ENCODE data around the gene ORAI3. TPM values are rescaled to one million over a fixed set of nuclear protein-coding genes. Genes with fewer than 3 reads are reported as not detected.

The ORAI3 gene
- total RNA-seq, 1 experiment from 2014 or later: 10.8 TPM

DNA sequence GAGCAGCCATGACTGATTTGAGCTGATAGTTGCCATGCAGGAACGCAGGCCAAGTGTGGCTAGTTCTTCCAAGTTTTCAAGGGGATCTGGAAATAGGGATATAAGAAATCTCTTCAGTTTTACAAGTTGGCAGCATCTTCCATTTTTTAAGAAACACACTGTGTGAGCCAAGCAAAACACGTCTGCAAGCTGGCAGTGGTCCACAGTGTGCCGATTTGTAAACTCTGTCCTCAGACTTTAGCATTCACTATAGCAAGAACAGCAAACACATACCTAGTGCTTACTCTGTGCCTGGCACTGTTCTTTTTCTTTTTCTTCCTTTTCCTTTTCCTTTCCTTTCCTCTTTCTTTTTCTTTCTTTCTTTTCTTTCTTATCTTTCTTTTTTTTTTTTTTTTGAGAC, 2.9 kb downstream of the ORAI3 start (continued):
- TF ChIP-seq, protein P1, sequence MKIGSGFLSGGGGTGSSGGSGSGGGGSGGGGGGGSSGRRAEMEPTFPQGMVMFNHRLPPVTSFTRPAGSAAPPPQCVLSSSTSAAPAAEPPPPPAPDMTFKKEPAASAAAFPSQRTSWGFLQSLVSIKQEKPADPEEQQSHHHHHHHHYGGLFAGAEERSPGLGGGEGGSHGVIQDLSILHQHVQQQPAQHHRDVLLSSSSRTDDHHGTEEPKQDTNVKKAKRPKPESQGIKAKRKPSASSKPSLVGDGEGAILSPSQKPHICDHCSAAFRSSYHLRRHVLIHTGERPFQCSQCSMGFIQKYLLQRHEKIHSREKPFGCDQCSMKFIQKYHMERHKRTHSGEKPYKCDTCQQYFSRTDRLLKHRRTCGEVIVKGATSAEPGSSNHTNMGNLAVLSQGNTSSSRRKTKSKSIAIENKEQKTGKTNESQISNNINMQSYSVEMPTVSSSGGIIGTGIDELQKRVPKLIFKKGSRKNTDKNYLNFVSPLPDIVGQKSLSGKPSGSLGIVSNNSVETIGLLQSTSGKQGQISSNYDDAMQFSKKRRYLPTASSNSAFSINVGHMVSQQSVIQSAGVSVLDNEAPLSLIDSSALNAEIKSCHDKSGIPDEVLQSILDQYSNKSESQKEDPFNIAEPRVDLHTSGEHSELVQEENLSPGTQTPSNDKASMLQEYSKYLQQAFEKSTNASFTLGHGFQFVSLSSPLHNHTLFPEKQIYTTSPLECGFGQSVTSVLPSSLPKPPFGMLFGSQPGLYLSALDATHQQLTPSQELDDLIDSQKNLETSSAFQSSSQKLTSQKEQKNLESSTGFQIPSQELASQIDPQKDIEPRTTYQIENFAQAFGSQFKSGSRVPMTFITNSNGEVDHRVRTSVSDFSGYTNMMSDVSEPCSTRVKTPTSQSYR (CRISPR knock-in tag; IDR thresholded peaks at IDR 0.05): no peak
- no peak for TF ChIP-seq ESRRA (CRISPR knock-in tag; IDR thresholded peaks at IDR 0.05; ENCODE audit: borderline replicate concordance)
- no peak for TF ChIP-seq CDX4 (CRISPR knock-in tag; IDR thresholded peaks at IDR 0.05; ENCODE audit: borderline replicate concordance)
- no peak for TF ChIP-seq ZNF263 (CRISPR knock-in tag; IDR thresholded peaks at IDR 0.05; ENCODE audit: low read depth)
- no peak for TF ChIP-seq E2F5 (CRISPR knock-in tag; IDR thresholded peaks at IDR 0.05)
- TF ChIP-seq GABPB1 (CRISPR knock-in tag; IDR thresholded peaks at IDR 0.05): no peak
- no peak for TF ChIP-seq AR (CRISPR knock-in tag; IDR thresholded peaks at IDR 0.05)
- TF ChIP-seq FOXK1 (CRISPR knock-in tag; IDR thresholded peaks at IDR 0.05): no peak
- TF ChIP-seq, protein P2, sequence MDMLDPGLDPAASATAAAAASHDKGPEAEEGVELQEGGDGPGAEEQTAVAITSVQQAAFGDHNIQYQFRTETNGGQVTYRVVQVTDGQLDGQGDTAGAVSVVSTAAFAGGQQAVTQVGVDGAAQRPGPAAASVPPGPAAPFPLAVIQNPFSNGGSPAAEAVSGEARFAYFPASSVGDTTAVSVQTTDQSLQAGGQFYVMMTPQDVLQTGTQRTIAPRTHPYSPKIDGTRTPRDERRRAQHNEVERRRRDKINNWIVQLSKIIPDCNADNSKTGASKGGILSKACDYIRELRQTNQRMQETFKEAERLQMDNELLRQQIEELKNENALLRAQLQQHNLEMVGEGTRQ (CRISPR knock-in tag; IDR thresholded peaks at IDR 0.05): no peak

DNA sequence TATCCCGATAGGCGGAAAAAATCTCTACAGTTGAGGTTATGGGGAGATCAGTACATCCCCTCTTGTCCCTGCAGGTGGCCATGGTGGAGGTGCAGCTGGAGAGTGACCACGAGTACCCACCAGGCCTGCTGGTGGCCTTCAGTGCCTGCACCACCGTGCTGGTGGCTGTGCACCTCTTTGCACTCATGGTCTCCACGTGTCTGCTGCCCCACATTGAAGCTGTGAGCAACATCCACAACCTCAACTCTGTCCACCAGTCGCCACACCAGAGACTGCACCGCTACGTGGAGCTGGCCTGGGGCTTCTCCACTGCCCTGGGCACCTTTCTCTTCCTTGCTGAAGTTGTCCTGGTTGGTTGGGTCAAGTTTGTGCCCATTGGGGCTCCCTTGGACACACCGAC, 4.2 kb downstream of the ORAI3 start:
- Mint-ChIP-seq H3K4me1 (peaks cover 16% of the 10 kb centered on the region), H3K27ac (no peak overlapping the region), H3K27me3 (ENCODE audit: low read depth) (peaks cover 3% of the 10 kb centered on the region; the same call in 1 of the 2 replicates), H3K9me3 (no peaks in the 10 kb centered on the region), H3K36me3 (no peaks in the 10 kb centered on the region), H3K4me3 (no peak overlapping the region)
- ChIA-PET CTCF (interaction anchor here (0.6 to 3.2 kb wide), 33 partner anchors 11 to 758 kb away, joined by 3 to 54 read pairs (median 5); partner anchors contain the start of genes FBXL19, FUS, HSD3B7 and PHKG2), POLR2A (no interaction called here)
- no peak for DNase-seq (ENCODE audit: low spot score)
- no peak for ATAC-seq
- TF ChIP-seq JUN (CRISPR knock-in tag; IDR thresholded peaks at IDR 0.05): no peak
- no peak for TF ChIP-seq PRRX2 (CRISPR knock-in tag; IDR thresholded peaks at IDR 0.05)
- no peak for TF ChIP-seq HMGA2 (CRISPR knock-in tag; IDR thresholded peaks at IDR 0.05)
- no peak for TF ChIP-seq ZNF121 (CRISPR knock-in tag; IDR thresholded peaks at IDR 0.05)
- TF ChIP-seq ATF6 (CRISPR knock-in tag; IDR thresholded peaks at IDR 0.05): no peak
- TF ChIP-seq NFE2L1 (CRISPR knock-in tag; IDR thresholded peaks at IDR 0.05): no peak
- TF ChIP-seq E2F4 (CRISPR knock-in tag; IDR thresholded peaks at IDR 0.05; ENCODE audit: borderline replicate concordance, low read depth): no peak
- no peak for TF ChIP-seq NFYB (CRISPR knock-in tag; conservative IDR thresholded peaks at IDR 0.05; ENCODE audit: low read depth)
- no peak for TF ChIP-seq CDX4 (CRISPR knock-in tag; IDR thresholded peaks at IDR 0.05; ENCODE audit: borderline replicate concordance)
- no peak for TF ChIP-seq NFATC4 (CRISPR knock-in tag; IDR thresholded peaks at IDR 0.05)
- no peak for TF ChIP-seq E2F1 (CRISPR knock-in tag; IDR thresholded peaks at IDR 0.05)
- TF ChIP-seq TEAD4 (CRISPR knock-in tag; IDR thresholded peaks at IDR 0.05): no peak
- TF ChIP-seq SMAD4 (CRISPR knock-in tag; IDR thresholded peaks at IDR 0.05): no peak
- no peak for TF ChIP-seq NR1H2 (CRISPR knock-in tag; IDR thresholded peaks at IDR 0.05)
- no peak for TF ChIP-seq FOXK1 (CRISPR knock-in tag; IDR thresholded peaks at IDR 0.05)
- no peak for TF ChIP-seq CREM (CRISPR knock-in tag; IDR thresholded peaks at IDR 0.05)
- TF ChIP-seq E2F5 (CRISPR knock-in tag; IDR thresholded peaks at IDR 0.05): no peak

Data from WTC11 (cell line).